ENCODE results near the gene ABTB2.

GRCh38 chr11:34250732-34251588 is 106.8 kb downstream of the ABTB2 start:
- TF ChIP-seq CTCF (conservative IDR thresholded peaks at IDR 0.05; ENCODE audit: low read depth in 2 of 2) (no peak), EZH2 (IDR thresholded peaks at IDR 0.05; ENCODE audit: low read depth, unreplicated experiment) (no peak), ETS1 (IDR thresholded peaks at IDR 0.05) (no peak), REST (IDR thresholded peaks at IDR 0.05; ENCODE audit: unreplicated experiment) (no peak), EZH2phosphoT487 (IDR thresholded peaks at IDR 0.05; ENCODE audit: unreplicated experiment) (no peak), POLR2AphosphoS5 (IDR thresholded peaks at IDR 0.05; ENCODE audit: low read depth) (no peak), STAT1 (IDR thresholded peaks at IDR 0.05; ENCODE audit: unreplicated experiment) (no peak), NANOG (IDR thresholded peaks at IDR 0.05; ENCODE audit: borderline replicate concordance) (no peak), CREB1 (CRISPR knock-in tag; IDR thresholded peaks at IDR 0.05; ENCODE audit: low read depth) (no peak), ZNF462 (CRISPR knock-in tag; IDR thresholded peaks at IDR 0.05) (no peak), ZNF114 (CRISPR knock-in tag; IDR thresholded peaks at IDR 0.05) (no peak)

Data from GM23338 (cell line).